Loucy (cell line): ENCODE results near the gene ZNF436.

Experiments
- H2AFZ ChIP-seq: fragments of 200-600 bp; sonication (generic); 2 replicates; pipeline ENCODE4 v1.6.0; 2016; ENCODE audit warnings: antibody characterized with exemption, mild to moderate bottlenecking, low read length, moderate library complexity
- H3F3A ChIP-seq: fragments of 200-600 bp; 2 replicates; pipeline ENCODE4 v1.6.0; 2016; ENCODE audit warnings: antibody characterized with exemption, low read depth, mild to moderate bottlenecking
- H3K27me3 ChIP-seq: fragments of 200-600 bp; sonication (generic); 2 replicates; pipeline ENCODE4 v1.6.1; 2014; ENCODE audit warnings: low read length, mild to moderate bottlenecking; ENCODE audit not compliant: insufficient read depth, poor library complexity, severe bottlenecking
- H3K36me3 ChIP-seq: fragments of 200-600 bp; sonication (generic); 2 replicates; pipeline ENCODE4 v1.6.1; 2016; ENCODE audit warnings: low read length; ENCODE audit not compliant: insufficient read depth
- H3K4me1 ChIP-seq: fragments of 200-600 bp; sonication (generic); 2 replicates; pipeline ENCODE4 v1.5.1; 2014; ENCODE audit warnings: low read length, mild to moderate bottlenecking; ENCODE audit not compliant: insufficient read depth, poor library complexity, severe bottlenecking
- H3K4me2 ChIP-seq: fragments of 200-600 bp; sonication (generic); 2 replicates; pipeline ENCODE4 v1.6.0; 2014; ENCODE audit warnings: antibody characterized with exemption, low read length, low read depth, mild to moderate bottlenecking; ENCODE audit not compliant: poor library complexity, severe bottlenecking
- H3K4me3 ChIP-seq: fragments of 200-600 bp; sonication (generic); 2 replicates; pipeline ENCODE4 v1.5.1; 2014; ENCODE audit warnings: low read length, mild to moderate bottlenecking, mixed read lengths; ENCODE audit not compliant: poor library complexity, severe bottlenecking
- H3K79me2 ChIP-seq: fragments of 200-600 bp; sonication (generic); 2 replicates; pipeline ENCODE4 v1.6.1; 2014; ENCODE audit warnings: low read length; ENCODE audit not compliant: insufficient read depth
- H3K9ac ChIP-seq: fragments of 200-600 bp; sonication (generic); 2 replicates; pipeline ENCODE4 v1.6.0; 2014; ENCODE audit warnings: mild to moderate bottlenecking, low read depth, low read length, moderate library complexity; ENCODE audit not compliant: poor library complexity, severe bottlenecking
- H3K9me2 ChIP-seq: fragments of 200-600 bp; sonication (generic); replicated peaks from 2 replicates; pipeline ENCODE4 v1.6.1; 2016; ENCODE audit warnings: low read depth, low read length, mixed read lengths
- H3K9me3 ChIP-seq: fragments of 200-600 bp; sonication (generic); 2 replicates; pipeline ENCODE4 v1.6.1; 2014; ENCODE audit warnings: mild to moderate bottlenecking, antibody characterized with exemption, low read length, low read depth; ENCODE audit not compliant: insufficient read depth
- H4K20me1 ChIP-seq: fragments of 200-600 bp; sonication (generic); 2 replicates; pipeline ENCODE4 v1.6.0; 2014; ENCODE audit warnings: antibody characterized with exemption, low read length, mild to moderate bottlenecking; ENCODE audit not compliant: insufficient read depth, poor library complexity, severe bottlenecking
- CTCF ChIP-seq: fragments of 200-600 bp; sonication (generic); conservative IDR thresholded peaks from 2 replicates; pipeline ENCODE4 v1.5.1; 2014; ENCODE audit warnings: mild to moderate bottlenecking, antibody characterized with exemption, low read length
- EZH2phosphoT487 ChIP-seq: fragments of 200-600 bp; IDR thresholded peaks from 2 replicates; pipeline ENCODE4 v1.6.1; 2018; ENCODE audit warnings: antibody characterized with exemption, mild to moderate bottlenecking, moderate library complexity, borderline replicate concordance

The ZNF436 gene

DNA sequence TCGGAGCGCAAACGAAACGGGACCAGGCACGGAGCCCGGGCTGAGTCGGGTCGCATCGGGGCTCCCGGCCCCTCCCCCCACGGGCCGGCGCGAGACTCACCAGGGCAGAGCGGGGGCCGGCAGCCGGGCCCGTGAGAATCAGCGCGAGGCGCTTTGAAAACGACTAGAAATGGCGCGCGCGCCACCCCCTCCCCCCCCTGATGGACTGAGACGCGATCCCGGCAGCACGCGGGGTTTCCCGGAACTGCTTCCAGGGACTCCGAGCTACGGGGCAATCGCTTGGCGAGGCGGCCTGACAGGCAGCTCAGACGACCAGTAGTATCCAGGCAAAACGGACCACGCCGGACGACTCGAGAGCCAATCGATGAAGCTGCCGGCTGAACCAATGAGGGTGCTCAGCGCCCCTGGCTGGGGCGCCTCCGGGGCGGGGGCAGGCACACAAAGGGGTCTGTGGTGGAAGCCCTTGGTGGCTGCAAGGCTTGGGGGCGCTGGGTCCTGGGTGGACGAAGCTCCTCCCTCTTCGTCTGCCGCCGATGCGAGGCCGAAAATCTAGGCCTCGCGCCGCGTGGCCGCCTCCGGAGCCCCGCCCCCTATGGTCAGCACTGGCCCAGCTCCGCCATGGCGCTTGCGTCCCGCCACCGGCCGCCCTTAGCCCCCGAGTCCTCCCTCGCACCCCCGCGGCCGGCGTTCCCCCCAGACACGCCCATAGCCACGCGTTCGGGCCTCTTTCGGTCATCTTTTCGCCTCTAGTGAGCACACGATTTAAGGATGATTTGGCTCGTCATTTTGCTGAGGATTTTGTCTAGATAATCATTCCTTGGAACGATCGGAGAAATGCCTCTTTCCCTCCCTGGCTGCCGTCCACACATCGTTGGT lies 25.3 kb downstream of the ZNF436 start, which contains the start of gene HNRNPR:
Gene HNRNPR (minus strand): TSS at position 174 of the 876 bp plus-strand sequence. CDS start 3,276 bp downstream, outside the sequence.
- H3K4me2 ChIP-seq = peak within 1 kb of the TSS; percentile 91
- peak within 1 kb of the TSS; percentile 83 for H2AFZ ChIP-seq
- H3K4me1 ChIP-seq = peaks cover 30% of the 10 kb centered on the region
- H3K36me3 ChIP-seq = no peaks in the 10 kb centered on the region
- H3K9me3 ChIP-seq = no peaks in the 10 kb centered on the region
- peaks cover 8% of the 10 kb centered on the region for H3K27me3 ChIP-seq
- no peaks in the 10 kb centered on the region for H3K9me2 ChIP-seq
- H3K9ac ChIP-seq = peak within 1 kb of the TSS; percentile 97
- peak within 1 kb of the TSS; percentile 80 for H3K4me3 ChIP-seq
- peaks cover 44% of the 10 kb centered on the region for H4K20me1 ChIP-seq
- TF ChIP-seq CTCF = no peak
- TF ChIP-seq EZH2phosphoT487 = no peak
- H3K79me2 ChIP-seq = peaks cover 47% of the 10 kb centered on the region
- no peaks in the 10 kb centered on the region for H3F3A ChIP-seq

DNA sequence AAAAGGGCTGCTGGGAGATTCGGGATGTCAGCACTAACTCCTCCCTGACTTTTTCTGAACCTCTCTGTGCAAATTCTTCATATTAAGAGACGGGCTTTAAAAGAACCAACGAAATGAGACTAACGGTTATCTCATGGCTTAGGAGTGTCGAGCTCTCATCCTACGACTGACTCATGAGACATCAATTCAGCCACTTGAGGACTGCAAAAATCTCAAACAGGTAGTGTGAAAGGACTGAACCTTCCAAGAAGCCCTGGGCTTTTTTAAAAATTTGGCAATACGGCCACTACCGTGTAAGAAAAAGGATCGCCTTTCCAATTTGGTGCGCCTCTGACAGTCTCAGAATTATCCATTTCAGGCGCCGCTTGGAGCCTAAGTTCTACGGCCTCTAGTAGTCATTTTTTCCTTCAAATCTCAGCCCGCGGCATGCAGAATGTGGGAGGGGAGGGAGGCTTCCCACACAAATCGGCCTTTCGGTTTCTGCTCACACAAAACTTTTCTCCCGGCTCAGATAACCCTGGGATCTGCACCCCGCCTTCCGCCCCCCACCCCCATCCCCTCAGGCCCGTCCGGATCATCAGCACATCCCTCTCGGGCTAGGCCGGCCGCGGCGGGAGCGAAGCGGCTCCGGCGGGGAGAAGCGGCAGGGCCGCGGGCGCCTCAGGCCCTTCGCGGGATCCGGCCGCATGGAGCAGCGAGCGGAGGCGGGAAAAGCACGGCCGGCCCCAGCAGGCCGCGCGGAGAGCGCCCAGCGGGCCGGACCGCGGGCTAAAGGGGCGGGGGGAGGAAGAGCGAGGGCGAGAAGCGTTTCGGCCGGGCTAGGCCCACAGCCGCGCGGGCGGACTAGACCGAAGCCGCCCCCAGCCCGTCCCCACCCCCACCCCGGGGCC lies 26.2 kb downstream of the ZNF436 start:
- peak overlapping the region; percentile 80 for H3K4me3 ChIP-seq
- H3K79me2 ChIP-seq = peaks cover 56% of the 10 kb centered on the region
- no peaks in the 10 kb centered on the region for H3K9me2 ChIP-seq
- TF ChIP-seq CTCF (no peak), EZH2phosphoT487 (no peak)
- peaks cover 53% of the 10 kb centered on the region for H4K20me1 ChIP-seq
- H3F3A ChIP-seq = no peaks in the 10 kb centered on the region
- no peaks in the 10 kb centered on the region for H3K36me3 ChIP-seq
- H3K4me2 ChIP-seq = peak overlapping the region; percentile 85
- H2AFZ ChIP-seq = no peak overlapping the region; the same call in 1 of the 2 replicates
- H3K9me3 ChIP-seq = no peaks in the 10 kb centered on the region
- peaks cover 39% of the 10 kb centered on the region for H3K4me1 ChIP-seq
- peaks cover 8% of the 10 kb centered on the region for H3K27me3 ChIP-seq
- H3K9ac ChIP-seq = peak overlapping the region; percentile 92

GRCh38 chr1:23341931-23342692 lies 27.5 kb downstream of the ZNF436 start:
- peaks cover 46% of the 10 kb centered on the region for H3K4me1 ChIP-seq
- peak overlapping the region; percentile 85 for H3K4me2 ChIP-seq
- H3K9ac ChIP-seq = peak overlapping the region; percentile 92
- no peak for TF ChIP-seq CTCF
- no peak for TF ChIP-seq EZH2phosphoT487
- H2AFZ ChIP-seq = no peak overlapping the region
- H3K27me3 ChIP-seq = peaks cover 8% of the 10 kb centered on the region
- H3K9me3 ChIP-seq = no peaks in the 10 kb centered on the region
- H3K9me2 ChIP-seq = no peaks in the 10 kb centered on the region
- peaks cover 11% of the 10 kb centered on the region; the same call in 1 of the 2 replicates for H3K36me3 ChIP-seq
- H3K79me2 ChIP-seq = peaks cover 70% of the 10 kb centered on the region
- peak overlapping the region; percentile 80 for H3K4me3 ChIP-seq
- H3F3A ChIP-seq = no peaks in the 10 kb centered on the region
- peaks cover 67% of the 10 kb centered on the region for H4K20me1 ChIP-seq
